Breast epithelium (tissue), 4 donors: ENCODE results near the gene BTBD7. TPM values are rescaled to one million over a fixed set of nuclear protein-coding genes. Genes with fewer than 3 reads are reported as not detected.
"Not testable (repeated sequence)": the region's sequence is repeated elsewhere in the genome, so short reads cannot be mapped to it uniquely, and the experiment has no call there.

Experiments used
- DNase-seq, 2 donors: peaks; one replicate each; pipeline ENCODE4 v3.0.0-alpha.2; 2019; ENCODE audit warnings: low spot score in 2 of 2
- H3K27ac ChIP-seq, 2 donors: fragments of 200-600 bp; sonication (generic) in 1 of 2; one replicate each; pipeline ENCODE4 v1.5.1; 2016 to 2019; ENCODE audit warnings: mild to moderate bottlenecking in 1 of 2
- H3K27me3 ChIP-seq, 2 donors: fragments of 200-600 bp; sonication (generic) in 1 of 2; one replicate each; pipeline versions ENCODE4 v1.5.1 to v1.6.0; 2017 to 2019; ENCODE audit warnings: control low read depth in 1 of 2, mild to moderate bottlenecking in 1 of 2
- H3K36me3 ChIP-seq: fragments of 200-600 bp; one replicate; pipeline ENCODE4 v1.5.1; 2019
- H3K4me1 ChIP-seq, 2 donors: fragments of 200-600 bp; sonication (generic); one replicate each; pipeline ENCODE4 v1.5.1; 2016 to 2019; ENCODE audit warnings: control low read depth in 1 of 2
- H3K4me3 ChIP-seq, 3 donors: fragments of 200-600 bp; sonication (generic); 1 replicate in 2 of 3; 2 replicates in 1 of 3; pipeline ENCODE4 v1.5.1; 2016 to 2019; ENCODE audit warnings: mild to moderate bottlenecking in 3 of 3, moderate library complexity in 2 of 3
- H3K9me3 ChIP-seq, 2 donors: fragments of 200-600 bp; sonication (generic) in 1 of 2; one replicate each; pipeline ENCODE4 v1.5.1; 2016 to 2019; ENCODE audit warnings: control low read depth in 1 of 2
- CTCF ChIP-seq, 3 donors: fragments of 450-650 bp; IDR thresholded peaks; one replicate each; pipeline ENCODE4 v1.5.1; 2016 to 2017; ENCODE audit warnings: antibody characterized with exemption in 3 of 3, mild to moderate bottlenecking in 3 of 3, moderate library complexity in 3 of 3
- POLR2A ChIP-seq: fragments of 450-650 bp; IDR thresholded peaks from one replicate; pipeline ENCODE4 v1.6.1; 2016; ENCODE audit warnings: antibody characterized with exemption, mild to moderate bottlenecking, moderate library complexity
- POLR2AphosphoS5 ChIP-seq, 3 donors: sonication (generic); formaldehyde crosslinking; IDR thresholded peaks; one replicate each; pipeline ENCODE4 v1.6.1; 2017; ENCODE audit warnings: antibody characterized with exemption in 3 of 3
- intact Hi-C: fragments of 100-400 bp; cut with DNase I; formaldehyde crosslinking; loops from one replicate; pipeline ENCODE4 v1.15.1; 2023; ENCODE audit warnings: low total_unique reads
- total RNA-seq, 3 donors: library from RNA; depleted of rRNA; stranded (reverse); fragments of >200 nt; gene quantifications; one replicate each; pipeline ENCODE4 v1.1.0, GENCODE V29; 2016

Gene BTBD7
- total RNA-seq, 3 donors from 2014 or later, result 19.7 to 32.8 (median 26.5) TPM

DNA sequence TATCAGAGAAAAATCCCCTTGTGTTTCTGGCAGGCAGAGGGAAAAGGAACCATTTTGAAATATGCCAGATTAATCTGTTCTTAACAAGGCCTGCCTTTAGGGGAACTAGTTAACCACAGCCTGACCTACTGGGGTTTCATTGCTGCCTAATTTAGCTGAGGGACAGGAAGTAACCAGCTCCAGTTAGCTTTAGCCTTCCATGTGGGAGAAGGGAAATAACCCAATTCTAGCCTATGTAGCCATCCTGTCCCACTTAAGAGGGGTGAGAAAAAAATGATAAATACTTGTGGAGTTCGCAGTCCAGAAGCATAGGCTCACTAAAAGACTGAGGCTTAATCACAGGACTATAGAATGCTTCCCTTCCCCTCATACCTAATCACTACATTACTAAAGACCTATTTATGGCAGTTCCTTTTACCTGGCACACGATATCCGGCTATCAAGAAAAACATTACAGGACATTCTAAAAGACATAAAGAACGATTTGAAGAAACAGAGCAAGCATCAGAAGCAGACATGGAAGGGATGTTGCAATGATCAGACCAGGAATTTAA, 37.0 kb upstream of the BTBD7 start:
- TF ChIP-seq POLR2A, result no peak
- Histone ChIP-seq H3K36me3 (no peaks in the 10 kb centered on the region), H3K9me3 (peaks cover 0 to 13% of the 10 kb centered on the region in 2 donors), H3K4me1 (no peaks in the 10 kb centered on the region), H3K27me3 (no peaks in the 10 kb centered on the region), H3K27ac (no peak overlapping the region), H3K4me3 (no peak overlapping the region)
- no peak for DNase-seq
- intact Hi-C loops, result no loop called here

DNA sequence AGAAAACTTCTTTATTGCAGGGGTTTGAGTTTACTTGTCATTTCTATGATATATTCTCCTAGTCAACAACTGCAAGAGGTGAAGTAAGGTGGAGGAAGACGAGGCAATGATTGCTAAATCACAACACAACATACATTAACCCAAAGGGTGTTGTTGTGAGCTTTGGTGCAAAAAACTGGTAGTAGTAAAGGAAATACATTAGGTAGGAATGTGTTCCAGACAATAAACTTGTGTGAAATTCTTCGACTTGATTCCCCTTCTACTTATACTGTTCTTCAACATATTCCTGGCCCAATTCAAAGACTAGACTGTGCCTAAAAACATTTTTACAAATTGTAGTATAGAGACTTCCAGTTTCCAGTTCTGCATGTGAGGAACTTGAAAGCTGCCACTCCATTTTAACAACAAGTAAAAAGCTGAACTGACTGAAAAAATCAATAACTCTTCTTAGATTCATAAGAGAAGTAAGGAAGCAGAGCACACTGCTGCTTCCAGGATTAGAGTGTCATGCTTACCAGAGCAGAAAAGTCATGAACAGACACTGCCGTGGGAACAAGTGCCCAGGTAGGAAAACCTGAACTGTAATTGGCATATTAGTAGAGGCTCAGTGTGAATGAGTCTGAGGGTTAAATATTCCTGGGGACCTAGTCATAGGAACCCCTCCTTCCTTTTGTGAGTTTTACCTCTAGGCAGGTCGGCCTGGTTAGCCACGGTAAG, 36.3 kb upstream of the BTBD7 start:
- Histone ChIP-seq H3K36me3 (no peaks in the 10 kb centered on the region), H3K4me1 (no peaks in the 10 kb centered on the region), H3K4me3 (no peak overlapping the region), H3K9me3 (peaks cover 0 to 12% of the 10 kb centered on the region in 2 donors), H3K27ac (no peak overlapping the region), H3K27me3 (no peaks in the 10 kb centered on the region)
- DNase-seq, result no peak
- intact Hi-C loops, result no loop called here
- TF ChIP-seq POLR2AphosphoS5 (IDR thresholded peaks at IDR 0.05), result no peak
- no peak for TF ChIP-seq POLR2A
- TF ChIP-seq CTCF (IDR thresholded peaks at IDR 0.05), result no peak

DNA sequence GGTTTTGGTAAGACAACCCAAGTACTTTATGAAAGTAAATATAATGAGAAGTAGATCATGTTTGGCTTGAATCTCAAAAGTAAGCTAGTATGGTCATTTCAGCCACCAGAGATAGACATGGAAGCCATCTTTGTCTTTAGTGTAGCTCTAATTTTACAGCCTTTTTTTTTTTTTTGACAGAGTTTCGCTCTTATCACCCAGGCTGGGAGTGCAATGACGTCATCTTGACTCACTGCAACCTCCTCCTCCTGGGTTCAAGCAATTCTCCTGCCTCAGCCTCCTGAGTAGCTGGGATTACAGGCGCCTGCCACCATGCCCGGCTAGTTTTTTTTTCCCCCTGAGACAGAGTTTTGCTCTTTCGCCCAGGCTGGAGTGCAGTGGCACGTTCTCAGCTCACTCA, 22.0 kb upstream of the BTBD7 start:
- H3K4me1 ChIP-seq, H3K27me3 ChIP-seq, H3K4me3 ChIP-seq, DNase-seq, H3K36me3 ChIP-seq, H3K27ac ChIP-seq, intact Hi-C loops, H3K9me3 ChIP-seq: not testable (repeated sequence)

- no peak for TF ChIP-seq POLR2A
- Histone ChIP-seq H3K36me3 (no peaks in the 10 kb centered on the region), H3K27ac (no peak overlapping the region), H3K9me3 (peaks cover 0 to 5% of the 10 kb centered on the region in 2 donors), H3K4me1 (no peaks in the 10 kb centered on the region), H3K4me3 (no peak overlapping the region), H3K27me3 (no peaks in the 10 kb centered on the region)
- intact Hi-C loops, result no loop called here
- no peak for DNase-seq
Observed at GRCh38 chr14:93348292-93348691, 15.5 kb upstream of the BTBD7 start.

DNA sequence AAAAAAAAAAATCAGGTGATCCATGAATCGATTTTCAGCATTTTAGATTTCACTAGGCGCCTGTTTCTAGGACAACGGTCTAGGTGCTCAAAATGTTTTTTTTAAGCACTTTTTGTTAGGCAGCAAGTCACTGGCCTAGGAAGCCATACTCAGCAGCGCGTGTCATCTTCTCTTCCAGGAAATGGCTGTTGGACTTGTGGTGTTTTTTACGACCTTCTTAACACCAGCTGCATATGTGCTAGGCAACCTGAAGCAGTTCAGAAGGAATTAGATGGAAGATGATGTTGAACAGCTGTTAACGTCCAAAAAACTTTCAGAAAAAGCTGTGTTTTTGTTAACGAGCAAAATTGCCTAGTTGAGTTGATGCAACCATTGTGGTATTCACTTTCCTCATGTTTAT, 15.0 kb upstream of the BTBD7 start:
- Histone ChIP-seq H3K27ac (no peak overlapping the region), H3K4me1 (no peaks in the 10 kb centered on the region), H3K36me3 (no peaks in the 10 kb centered on the region), H3K4me3 (no peak overlapping the region), H3K9me3 (peaks cover 0 to 5% of the 10 kb centered on the region in 2 donors), H3K27me3 (no peaks in the 10 kb centered on the region)
- no peak for TF ChIP-seq POLR2AphosphoS5 (IDR thresholded peaks at IDR 0.05)
- no peak for TF ChIP-seq CTCF (IDR thresholded peaks at IDR 0.05)
- TF ChIP-seq POLR2A, result no peak
- no peak for DNase-seq
- intact Hi-C loops, result no loop called here

GRCh38 chr14:93346926-93347721, 14.3 kb upstream of the BTBD7 start, which contains the start of gene COX8C:
Gene COX8C, plus strand, starts transcription at chr14:93347182. Its CDS starts 87 bp downstream, at chr14:93347269.
- no peak for DNase-seq
- Histone ChIP-seq H3K4me3 (no peak within 1 kb of the TSS), H3K9me3 (peaks cover 3 to 5% of the 10 kb centered on the region in 2 donors), H3K36me3 (no peaks in the 10 kb centered on the region), H3K27ac (no peak within 1 kb of the TSS), H3K27me3 (no peaks in the 10 kb centered on the region), H3K4me1 (no peaks in the 10 kb centered on the region)
- intact Hi-C loops, result no loop called here
- TF ChIP-seq POLR2AphosphoS5 (IDR thresholded peaks at IDR 0.05) (no peak), POLR2A (no peak), CTCF (IDR thresholded peaks at IDR 0.05) (no peak)
